SKM-1 treated with dmso at 0.1 percent for 144 hours (cell line): Measurements from ENCODE around the gene NBEA.

Experiments
- DNase-seq: peaks from one replicate; lab custom pipeline; 2025; ENCODE audit not compliant: unreplicated experiment; lab: John Stamatoyannopoulos, UW

Gene NBEA

DNA sequence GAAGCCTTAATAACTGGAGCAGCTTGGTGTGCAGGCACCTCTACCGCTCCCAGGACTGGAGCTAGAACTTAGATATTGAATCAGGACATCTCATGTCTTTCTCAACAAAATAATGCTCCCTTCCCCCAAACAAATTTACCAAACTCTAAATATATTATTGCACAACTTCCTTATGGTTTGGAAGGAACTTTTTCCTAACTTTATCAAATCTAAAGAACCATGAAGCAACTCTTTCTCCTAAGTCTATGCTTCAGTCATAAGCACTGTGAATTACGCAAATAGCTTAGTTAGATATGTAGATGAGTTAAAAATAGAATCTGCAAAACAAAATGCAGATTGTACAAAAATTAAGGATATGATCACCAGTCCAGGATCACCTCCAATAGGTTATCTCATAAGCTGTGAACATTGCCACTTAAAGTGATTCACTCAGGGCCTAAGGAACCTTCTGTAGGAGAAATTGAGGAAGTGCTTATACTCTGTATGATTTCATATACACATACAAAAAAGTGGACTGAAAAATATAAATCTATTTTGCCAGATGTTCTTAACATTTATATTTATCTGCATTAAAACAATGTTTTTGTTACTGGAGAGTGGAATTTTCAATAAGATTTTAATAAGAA is 554.8 kb downstream of the NBEA start:
- peak; percentile 82 for DNase-seq

DNA sequence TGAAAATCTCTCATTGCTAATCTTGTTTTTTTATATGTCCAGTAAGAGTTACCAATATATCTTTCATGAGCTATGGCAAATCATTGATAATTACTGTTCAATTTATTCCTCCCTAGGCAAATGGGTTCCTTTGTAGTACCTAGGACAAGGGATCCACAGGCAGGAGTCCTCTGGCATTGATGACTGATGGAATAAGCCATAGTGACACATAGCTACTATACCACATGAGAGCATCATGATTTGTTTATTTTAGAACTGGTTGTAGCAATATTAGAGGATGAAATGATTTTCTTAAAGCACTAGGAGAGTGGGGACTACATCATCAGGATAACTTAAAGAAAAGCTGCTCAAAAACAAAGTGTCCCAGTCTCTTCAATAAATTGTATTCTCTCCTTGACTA is 556.2 kb downstream of the NBEA start:
- no peak for DNase-seq

DNA sequence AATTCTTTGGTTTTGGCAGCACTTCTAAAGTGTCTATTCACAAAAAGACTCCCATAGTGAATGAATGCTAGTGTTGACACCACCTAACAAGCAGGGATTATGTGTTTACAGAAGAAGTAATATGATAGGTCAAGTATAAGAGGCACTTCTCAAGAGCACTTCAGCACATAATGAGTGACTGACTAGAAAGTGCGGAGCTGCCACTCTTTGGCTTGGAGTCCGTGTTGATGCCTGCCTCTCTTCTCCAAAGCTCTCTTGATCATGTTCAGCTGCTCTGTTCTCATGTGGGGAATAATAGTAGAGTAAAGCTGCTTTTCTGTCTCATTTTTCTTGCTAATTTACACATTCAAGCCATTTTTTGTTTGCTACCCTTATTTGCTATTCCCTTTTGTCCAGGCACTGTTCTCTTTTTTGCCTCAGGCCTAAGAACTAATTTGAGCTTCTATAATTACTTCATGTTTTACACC is 557.2 kb downstream of the NBEA start:
- no peak for DNase-seq

DNA sequence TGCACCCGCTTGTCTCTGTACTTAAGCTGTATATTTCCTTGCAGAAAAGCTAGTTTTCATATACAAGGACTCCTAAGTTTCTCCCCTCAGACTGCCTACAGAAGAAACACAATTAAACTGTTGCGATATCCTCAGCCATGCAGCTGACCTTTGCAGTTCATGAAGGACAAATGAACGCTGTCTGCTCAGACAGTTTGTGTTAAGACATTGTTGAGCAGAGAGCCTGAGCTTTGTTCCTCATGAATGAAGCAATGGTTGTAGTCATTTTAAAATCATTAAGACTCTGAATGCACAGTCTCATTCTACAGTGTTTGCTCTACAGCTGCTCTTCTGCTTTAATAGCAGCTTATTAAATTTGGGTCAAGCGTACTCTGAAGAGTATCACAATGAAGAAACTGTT is 557.6 kb downstream of the NBEA start:
- DNase-seq = no peak

DNA sequence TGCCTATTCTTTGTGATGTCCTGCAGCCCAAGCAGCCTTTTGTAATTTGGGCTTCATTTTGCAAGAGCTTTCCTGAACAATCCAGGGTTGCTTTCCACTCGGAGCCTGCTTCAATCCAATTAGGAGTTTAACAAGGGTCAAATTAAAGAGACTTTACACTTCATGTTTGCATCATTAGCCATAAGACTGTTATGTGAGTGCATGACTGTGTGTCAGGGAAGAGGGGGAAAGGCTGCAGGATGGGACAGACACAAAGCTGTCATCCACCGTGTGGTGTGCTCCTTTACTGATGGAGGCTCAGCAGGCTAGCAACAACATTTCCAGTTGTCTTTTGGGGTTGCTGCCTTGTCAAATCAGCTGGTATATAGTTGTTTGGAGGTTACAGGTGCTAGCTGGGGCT is 558.1 kb downstream of the NBEA start:
- DNase-seq = no peak

DNA sequence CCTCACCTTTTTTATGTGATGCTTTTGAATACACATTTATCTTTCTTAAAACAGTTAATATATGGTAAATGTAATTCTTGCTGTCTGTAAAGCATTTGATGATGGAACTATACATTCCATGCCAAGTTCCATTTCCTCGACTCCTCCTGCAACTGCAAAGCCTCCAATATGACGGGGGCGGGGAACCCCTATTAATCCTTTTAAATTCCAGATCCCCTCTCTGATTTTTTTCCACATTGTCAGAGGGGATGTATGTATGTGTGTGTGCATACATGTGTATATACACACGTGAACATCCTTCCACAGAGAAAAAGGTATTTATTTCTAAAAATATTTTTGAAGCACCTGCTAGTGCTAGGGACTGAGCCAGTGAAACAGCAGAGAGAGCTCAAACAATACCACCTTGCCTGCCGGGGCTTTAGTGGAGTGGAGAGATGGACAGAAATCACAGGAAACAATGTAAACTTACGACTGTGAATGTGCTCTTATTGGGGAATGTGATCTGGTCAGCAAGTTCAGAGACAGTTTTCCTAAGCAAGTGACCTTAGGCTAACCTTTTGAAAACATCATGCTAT is 559.7 kb downstream of the NBEA start:
- no peak for DNase-seq

DNA sequence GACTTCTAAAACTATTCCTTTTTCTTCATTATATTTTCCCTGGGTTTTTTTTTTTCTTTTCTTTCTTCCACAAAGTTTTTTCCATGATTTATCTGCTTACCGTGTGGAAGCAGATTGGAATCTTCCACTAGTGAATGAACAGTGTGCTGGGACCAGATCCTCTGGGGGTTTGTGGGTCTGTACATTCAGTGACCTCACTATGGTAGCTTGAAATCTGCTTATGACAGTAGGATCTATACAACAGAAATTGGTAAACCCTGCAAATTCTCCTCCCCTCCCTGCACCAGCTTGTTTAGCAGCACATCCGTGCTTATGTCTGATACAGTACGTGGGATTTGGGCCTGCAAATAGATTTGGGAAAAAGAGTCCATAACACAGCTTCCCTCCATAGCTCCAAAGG is 560.4 kb downstream of the NBEA start:
- no peak for DNase-seq

DNA sequence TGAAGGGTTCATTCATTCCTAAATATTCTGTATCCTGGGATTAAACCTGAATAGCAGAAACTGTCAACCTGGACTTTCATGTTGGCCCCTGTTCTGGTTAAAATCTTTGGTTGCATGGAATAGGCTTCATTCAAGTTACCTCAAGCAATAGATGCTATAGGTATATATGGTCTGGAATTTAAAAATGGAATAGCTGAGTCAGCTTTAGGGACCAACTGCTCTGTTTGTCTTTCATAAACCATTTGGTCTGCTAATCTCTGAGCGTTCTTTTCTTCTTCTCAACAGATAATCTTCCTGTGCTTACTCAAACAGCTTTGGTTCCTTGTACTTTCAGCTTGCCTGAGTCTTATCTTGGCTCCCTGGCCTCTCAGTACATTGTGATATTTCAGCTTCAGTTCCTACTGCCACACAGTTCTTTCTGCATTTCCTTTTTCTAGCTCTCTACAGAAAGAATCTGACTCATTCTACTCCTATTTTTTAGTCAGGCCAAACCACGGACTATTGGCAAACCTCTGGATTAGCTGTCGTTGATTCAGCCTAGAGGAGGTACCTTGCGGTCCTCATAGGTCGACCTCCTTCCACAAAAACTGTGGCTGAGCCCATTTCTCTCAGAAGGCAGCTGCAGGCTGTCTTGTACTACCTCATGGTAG is 570.3 kb downstream of the NBEA start:
- peak; percentile 98 for DNase-seq

DNA sequence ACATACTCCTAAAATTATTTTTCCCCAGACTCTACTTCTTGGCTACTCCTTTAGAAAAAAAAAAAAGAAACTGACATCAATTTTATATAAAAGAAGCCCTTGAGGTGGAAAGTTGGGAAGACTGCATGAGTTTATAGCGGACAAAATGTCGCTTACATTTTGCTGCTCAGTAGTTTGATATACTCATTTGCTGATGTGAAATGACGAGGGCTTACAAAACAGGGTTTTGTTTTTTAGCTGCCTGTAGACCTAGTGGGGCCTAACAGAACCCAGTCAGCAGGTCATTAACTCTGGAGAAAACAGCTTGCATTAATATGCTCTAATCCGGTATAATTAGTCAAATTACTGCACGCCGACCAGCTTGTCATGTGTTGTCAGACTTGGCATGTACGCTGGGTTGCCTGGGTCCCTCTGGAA is 572.0 kb downstream of the NBEA start:
- DNase-seq = no peak

DNA sequence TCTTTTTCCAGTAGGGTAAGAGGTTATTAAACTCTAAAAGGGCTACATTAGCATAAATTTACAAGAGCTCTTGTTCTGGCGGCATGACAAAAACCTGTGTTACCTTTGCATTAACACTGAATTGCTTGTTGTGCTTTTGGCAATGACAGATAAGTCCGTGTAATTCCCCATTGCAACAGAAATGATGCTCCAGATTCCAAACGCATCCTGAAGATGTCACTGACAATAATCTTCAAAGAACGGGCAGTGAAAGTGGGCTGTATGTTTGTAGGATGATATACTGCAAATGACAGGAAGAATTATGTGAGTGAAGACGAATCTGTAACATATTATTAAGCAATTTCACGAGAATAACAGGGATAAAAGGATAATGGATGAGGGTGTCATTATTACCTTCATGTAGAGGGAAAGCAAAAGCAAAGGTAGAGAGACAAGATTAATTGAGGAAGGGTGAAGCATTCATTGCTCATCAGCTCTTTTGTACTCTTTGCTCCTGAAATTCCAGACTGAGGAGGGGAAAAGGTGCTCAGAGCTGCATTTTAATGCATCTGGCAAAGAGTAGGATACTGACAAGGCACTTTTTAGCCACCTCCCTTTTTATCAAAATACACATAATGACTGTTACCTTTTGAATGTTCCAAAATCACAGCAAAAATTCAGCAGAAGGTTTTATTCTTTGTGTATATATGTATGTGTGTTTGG is 572.9 kb downstream of the NBEA start:
- no peak for DNase-seq

DNA sequence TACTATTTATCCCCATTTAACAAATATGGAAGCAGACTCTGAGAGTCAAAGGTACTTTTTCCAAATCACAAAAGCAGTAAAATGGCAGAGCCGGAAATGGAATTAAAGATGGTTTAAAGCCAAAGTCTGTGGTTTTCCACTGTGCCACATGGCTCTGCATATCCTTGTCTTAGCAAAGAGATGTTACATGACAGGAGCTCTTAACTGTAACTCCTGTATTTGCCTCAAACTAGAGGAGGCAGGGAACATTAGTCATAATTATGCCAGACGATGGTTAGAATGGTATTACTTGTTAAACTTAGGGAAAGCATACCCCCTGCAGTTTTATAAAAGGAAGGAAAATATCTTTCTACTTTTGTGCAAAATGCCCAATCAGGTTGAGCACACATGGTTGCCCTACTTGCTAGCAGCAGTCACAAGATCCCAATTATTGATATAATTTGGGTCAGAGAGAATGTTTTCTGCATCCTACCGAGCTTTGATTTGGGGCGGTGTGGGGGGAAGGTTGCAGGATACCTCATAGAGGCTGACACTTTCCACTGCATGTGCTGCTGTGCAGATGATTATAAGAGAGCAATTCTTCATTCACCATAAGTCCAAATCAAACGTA is 576.4 kb downstream of the NBEA start:
- no peak for DNase-seq

DNA sequence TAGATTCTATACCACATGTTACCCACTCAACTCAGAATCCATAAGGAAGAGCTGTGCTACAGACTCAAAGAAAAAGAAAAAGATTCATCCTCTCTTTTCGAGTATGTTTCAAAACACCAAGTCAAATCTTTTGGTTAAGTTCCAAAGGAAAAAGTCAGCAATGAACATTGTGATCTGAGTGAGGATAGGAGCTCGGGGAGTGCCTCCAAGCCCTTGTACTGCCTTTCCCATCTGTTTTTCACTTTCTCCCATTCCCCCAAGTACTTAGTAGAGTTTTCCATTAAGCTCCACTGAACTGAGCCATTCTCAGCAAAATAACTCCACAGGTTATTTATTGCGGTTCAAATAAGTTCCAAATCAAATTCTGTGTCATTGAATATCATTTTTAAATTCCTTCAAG is 582.1 kb downstream of the NBEA start:
- no peak for DNase-seq

DNA sequence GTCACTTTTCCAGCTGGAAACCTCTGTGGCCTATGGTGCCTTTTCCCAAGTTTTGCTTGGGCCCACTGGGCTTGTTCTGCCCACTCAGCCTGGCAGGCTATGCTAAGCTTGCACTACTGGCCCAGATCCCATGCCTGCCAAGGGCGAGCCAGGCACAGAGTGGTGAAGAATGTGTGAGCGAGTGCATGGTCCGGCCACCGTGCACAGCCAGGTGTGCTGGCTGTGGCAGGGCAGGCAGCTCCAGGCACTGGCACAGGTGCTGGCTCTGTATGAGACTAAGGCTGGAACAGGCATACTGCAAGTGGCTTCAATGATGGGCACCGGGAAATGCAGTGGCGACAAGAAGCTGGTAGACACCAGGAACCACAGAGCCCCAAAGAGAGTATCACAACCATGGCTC is 584.5 kb downstream of the NBEA start:
- DNase-seq = no peak

DNA sequence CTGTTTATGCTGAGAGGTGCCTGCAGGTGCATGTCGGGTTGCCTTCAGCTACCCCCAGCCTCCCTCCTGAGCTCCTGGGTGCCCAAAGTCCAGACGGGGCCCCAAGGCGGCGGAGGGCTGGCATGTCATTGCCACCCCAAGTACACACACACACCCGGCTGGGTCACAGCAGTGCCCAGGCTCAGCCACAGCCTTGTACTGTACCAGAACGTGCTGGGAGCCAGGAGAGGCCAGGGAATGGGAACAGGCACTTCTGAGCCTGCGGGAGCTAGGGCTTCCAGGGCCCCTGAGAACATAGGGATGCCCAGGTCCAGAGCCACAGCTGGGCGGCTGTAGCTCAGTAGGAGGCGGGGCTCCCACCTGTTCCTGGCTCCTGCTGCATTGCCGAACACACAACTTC is 585.4 kb downstream of the NBEA start:
- DNase-seq = no peak

DNA sequence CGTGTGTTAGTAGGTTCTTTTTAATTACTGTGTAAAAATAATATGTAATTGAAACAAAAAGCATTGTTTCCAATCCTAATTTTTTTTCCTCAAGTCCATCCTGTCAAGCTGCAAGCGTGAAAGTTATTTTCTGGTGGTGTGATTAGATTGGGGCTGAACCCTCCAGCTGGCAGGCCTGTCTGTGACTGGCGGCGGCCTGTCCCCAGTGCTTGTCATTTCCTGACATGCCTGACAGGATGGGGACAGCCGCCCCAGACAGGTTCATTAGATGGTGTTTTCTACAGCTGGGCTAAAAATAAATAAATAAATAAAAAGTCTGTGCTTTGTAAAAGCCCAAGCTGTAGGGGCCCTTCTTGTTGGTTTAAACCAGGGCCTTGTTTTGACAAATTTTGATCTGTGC is 588.1 kb downstream of the NBEA start:
- DNase-seq = no peak

DNA sequence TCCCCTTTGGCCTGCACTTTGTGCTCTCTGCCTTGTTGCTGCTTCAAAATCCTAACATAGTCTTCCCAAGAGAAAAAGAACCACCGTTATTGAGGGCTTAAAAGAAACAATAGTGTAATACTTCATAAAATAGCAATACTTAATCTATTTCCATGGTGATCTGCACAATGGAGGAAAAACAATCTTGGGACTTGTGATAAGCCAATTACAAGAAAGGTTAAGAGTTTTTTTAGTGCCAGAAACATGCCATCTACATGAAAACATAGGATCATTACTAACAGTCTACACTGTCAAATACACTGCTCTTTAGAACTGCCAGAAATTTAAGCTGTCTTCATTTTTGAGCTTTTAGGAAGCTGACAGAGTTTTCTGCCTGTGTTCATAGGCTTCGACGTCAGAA is 588.5 kb downstream of the NBEA start:
- no peak for DNase-seq

DNA sequence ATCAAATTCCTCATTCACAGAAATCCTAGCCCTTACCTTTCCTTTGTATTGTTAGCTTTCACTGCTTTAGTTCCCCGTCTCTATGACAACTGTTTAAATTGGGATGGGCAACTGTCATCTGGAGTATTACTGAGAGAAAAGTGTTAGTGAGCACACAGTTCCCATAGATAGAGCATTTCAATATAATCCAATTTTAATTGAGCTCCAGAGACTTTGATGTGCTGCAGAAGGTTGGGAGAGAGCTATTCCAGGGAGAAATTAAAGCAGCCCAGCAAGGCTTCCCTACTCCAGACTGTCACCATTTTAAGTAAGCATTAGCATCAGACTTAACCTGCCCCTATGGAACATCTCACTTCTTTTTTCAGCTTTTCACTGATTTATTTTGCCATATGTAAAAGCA is 589.5 kb downstream of the NBEA start:
- DNase-seq = no peak

DNA sequence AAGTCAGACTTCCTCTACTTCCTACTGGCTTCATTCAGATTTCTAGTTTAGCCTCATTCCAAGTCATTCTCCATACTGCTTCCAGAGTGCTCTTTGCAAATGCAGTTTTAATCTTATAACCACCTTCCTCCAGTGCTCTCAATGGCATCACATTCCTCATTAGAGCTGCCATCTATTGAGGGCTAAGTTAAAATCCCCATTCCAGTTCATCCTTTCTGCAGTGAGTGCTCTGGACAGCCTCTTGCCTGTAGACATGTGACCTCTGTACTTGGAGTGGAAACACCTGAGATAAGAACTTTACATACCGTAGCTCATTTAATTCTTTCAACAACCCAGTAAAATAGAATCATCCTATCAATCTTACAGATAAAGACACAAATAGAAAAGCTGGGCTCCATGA is 592.3 kb downstream of the NBEA start:
- no peak for DNase-seq

DNA sequence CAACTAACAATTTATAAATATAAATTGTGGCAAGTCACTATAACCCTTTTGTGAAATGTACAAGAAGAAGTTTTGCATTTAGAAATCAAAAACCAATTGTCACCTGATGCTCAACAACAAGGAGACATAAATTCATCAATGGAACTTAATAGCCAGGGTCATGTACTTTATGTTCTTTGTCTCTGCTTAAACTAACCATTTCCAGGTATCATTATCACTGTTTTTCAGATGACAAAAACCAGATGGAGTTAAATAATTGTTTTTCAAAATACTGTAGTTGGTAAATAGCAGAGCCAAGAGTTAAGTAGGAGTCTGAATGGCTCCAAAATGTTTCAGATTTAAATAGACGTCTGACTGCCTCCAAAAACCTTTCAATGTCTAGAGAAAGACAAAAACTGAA is 606.7 kb downstream of the NBEA start:
- no peak for DNase-seq

DNA sequence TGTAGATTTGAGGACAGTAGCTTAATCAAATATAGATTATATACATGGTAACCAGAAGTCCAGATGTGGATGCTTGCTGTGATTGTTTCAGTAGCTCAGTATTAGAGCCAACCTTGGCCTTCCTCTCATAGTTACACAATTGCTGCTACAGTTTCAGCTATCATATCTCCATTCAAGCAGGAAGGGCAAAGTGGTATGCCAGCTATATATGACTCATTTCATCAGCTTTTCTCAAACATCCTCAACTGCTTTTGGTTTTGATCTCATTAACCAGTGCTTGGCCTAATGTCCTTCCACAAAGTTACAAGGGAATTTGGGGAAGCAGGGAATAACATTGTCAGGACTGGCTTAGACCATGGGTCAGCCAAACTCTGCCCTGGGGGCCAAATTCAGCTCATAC is 607.4 kb downstream of the NBEA start:
- DNase-seq = peak; percentile 2

DNA sequence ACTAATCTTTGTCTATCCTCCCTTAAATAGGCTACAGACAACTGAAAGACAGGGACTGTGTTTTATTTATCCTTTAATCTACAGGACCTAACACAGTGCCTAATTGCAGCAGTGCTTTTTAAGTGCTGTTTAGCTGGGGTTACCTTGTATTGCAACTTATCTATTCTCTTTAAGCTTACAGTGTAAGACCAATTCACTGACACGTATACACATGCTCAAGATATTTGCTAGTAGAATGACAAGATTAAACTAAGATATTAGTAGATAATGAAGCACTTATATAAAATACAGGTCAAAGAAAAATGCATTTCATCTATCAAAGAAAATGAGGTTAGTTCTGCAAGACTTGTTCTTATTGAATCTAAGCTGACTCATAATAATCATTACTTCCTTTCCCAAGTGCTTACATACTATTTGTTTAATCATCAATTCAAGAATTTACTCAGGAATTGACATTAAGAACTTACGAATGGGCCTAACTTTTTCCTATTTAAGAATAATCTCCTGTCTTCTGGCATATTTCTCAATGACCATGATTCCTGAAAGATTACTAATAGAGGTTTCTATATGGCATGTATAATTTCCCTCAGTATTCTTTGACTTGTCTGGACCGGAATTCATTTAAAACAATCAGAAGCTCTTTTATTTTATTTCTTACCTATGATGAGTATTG is 610.2 kb downstream of the NBEA start:
- no peak for DNase-seq
